ENCODE measurements around the gene UIMC1.
"Not testable (repeated sequence)": the region's sequence is repeated elsewhere in the genome, so short reads cannot be mapped to it uniquely, and the experiment has no call there.

The UIMC1 gene

GRCh38 chr5:176881816-176882566 is 124.6 kb downstream of the UIMC1 start:
- no peak for DNase-seq

- no peak for DNase-seq
Observed at GRCh38 chr5:176881021-176881749, 125.4 kb downstream of the UIMC1 start.

- no peak for DNase-seq
Observed at GRCh38 chr5:176880366-176881020, 126.1 kb downstream of the UIMC1 start.

- DNase-seq, result no peak
Observed at GRCh38 chr5:176879663-176880361, 126.8 kb downstream of the UIMC1 start.

GRCh38 chr5:176878906-176879662 is 127.5 kb downstream of the UIMC1 start:
- no peak for DNase-seq

- DNase-seq, result no peak
Observed at GRCh38 chr5:176878463-176878862, 128.1 kb downstream of the UIMC1 start.

- DNase-seq, result peak in 1 of 2 experiments; percentile 45
Observed at GRCh38 chr5:176877793-176878331, 128.7 kb downstream of the UIMC1 start.

GRCh38 chr5:176876506-176877431 is 129.8 kb downstream of the UIMC1 start:
- no peak for DNase-seq

- no peak for DNase-seq
Observed at GRCh38 chr5:176875783-176876505, 130.6 kb downstream of the UIMC1 start.

GRCh38 chr5:176875014-176875550 is 131.5 kb downstream of the UIMC1 start:
- no peak for DNase-seq

GRCh38 chr5:176874198-176874780 is 132.3 kb downstream of the UIMC1 start:
- DNase-seq, result no peak

- DNase-seq, result no peak
Observed at GRCh38 chr5:176873541-176874172, 132.9 kb downstream of the UIMC1 start.

GRCh38 chr5:176873011-176873410 is 133.6 kb downstream of the UIMC1 start:
- peak in 1 of 2 experiments; percentile 30 for DNase-seq

- not testable (repeated sequence) for DNase-seq
Observed at GRCh38 chr5:176872586-176872985, 134.0 kb downstream of the UIMC1 start.

- not testable (repeated sequence) for DNase-seq
Observed at GRCh38 chr5:176870644-176871043, 135.9 kb downstream of the UIMC1 start.

GRCh38 chr5:176870110-176870591 is 136.4 kb downstream of the UIMC1 start:
- DNase-seq, result no peak

- DNase-seq, result no peak
Observed at GRCh38 chr5:176869501-176870109, 137.0 kb downstream of the UIMC1 start.

GRCh38 chr5:176868731-176869130 is 137.8 kb downstream of the UIMC1 start:
- no peak for DNase-seq
